IPS DF 4.7 (cell line): ENCODE data around the gene PAX9.
"Not testable (repeated sequence)": the region's sequence is repeated elsewhere in the genome, so short reads cannot be mapped to it uniquely, and the experiment has no call there.

Experiments used
- DNase-seq: peaks from one replicate; pipeline ENCODE4 v3.0.0-alpha.2; 2013; ENCODE audit warnings: low spot score; ENCODE audit errors: extremely low read depth

The PAX9 gene

GRCh38 chr14:36672095-36672494, 10.4 kb downstream of the PAX9 start:
- no peak for DNase-seq

DNA sequence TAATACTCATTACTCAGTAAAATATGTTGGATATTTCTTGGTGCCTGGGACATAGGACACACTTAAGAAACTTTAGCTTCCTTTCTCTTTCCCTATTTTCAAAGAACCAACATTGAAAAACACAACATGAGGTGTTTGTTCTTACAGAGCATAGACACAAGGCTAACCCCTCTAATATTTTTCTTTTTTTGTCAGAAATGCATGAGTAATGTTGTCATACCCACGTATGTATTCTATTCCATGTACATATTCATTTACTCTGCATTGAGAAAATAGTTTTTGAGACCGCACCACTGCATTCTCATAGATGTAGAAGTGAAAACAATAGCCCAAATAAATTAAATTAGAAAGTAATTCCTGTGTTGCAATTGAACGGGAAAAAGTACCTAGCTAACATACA, 13.0 kb downstream of the PAX9 start:
- DNase-seq, result no peak

GRCh38 chr14:36675581-36675980, 13.9 kb downstream of the PAX9 start:
- no peak for DNase-seq

DNA sequence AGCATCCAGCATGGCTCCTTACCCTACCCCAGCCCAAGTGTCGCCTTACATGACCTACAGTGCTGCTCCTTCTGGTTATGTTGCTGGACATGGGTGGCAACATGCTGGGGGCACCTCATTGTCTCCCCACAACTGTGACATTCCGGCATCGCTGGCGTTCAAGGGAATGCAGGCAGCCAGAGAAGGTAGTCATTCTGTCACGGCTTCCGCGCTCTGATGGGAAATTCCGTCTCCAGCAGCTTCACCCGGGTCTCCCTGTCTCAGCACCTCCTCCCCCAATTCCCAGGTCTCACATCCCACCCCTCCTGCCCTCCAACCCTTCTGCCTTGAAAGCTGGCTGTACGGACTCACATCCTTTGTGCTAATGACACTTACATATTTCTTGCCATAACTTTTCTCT, 14.6 kb downstream of the PAX9 start:
- no peak for DNase-seq

DNA sequence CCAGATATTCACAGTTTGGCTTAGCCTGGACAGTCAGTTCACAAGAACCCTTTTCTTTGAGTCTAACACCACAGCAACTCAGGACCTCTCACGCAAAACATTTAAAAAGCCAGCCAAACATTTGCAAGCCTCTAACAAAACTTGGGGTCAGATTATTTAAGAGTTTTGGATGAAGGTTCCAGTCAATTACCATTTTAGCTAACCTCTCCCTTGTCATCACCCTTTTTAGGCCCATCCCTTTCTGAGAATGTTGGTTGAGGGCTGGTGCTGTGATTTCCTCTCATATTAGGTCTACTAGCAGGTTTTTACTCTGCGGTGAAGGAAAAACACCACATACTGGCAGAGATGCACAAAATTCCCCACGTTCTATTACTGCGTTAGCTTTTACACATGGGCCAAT, 20.7 kb downstream of the PAX9 start:
- no peak for DNase-seq

- DNase-seq, result no peak
Measured at GRCh38 chr14:36683083-36683724, 21.5 kb downstream of the PAX9 start.

- no peak for DNase-seq
Measured at GRCh38 chr14:36684946-36685345, 23.3 kb downstream of the PAX9 start.

GRCh38 chr14:36690311-36691040, 28.8 kb downstream of the PAX9 start:
- DNase-seq, result no peak

GRCh38 chr14:36699420-36699819, 37.8 kb downstream of the PAX9 start:
- not testable (repeated sequence) for DNase-seq

DNA sequence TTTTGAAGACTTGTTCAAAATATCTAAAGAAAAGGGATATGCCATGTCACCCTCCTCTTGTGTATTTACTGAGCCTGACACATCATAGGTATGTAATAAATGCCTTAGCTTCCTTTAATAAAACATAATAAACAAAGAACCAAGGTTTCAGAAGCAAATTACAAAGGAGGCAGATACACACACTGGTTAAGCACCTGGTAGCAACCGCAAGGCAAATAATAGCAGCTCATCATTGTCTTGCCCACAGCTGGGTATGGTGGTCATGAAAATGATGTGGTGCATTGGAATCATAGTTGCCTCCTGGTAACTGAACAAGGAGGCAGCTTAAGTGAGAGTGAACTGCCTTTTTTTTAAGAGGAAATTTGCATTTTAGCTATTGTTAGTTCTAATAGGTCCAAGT, 39.0 kb downstream of the PAX9 start:
- no peak for DNase-seq

GRCh38 chr14:36701132-36701531, 39.5 kb downstream of the PAX9 start:
- no peak for DNase-seq

- DNase-seq, result no peak
Measured at GRCh38 chr14:36702474-36702873, 40.8 kb downstream of the PAX9 start.

DNA sequence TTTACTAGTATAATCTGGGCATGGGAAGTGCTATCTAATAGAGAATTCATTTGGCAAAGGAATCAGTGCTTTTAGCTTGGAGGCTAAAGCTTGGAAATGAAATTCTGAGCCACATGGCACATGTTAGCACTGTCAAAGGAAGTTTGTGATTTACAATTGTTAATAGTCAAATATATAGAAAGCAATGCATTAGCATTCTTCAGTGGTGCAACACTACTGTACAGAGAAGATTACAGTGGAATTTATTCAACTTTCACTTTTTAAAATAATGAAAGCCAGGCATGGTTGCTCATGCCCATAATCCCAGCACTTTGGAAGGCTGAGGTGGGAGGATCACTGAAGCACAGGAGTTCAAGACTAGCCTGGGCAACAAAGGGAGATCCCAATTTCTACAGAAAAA, 45.9 kb downstream of the PAX9 start:
- no peak for DNase-seq

DNA sequence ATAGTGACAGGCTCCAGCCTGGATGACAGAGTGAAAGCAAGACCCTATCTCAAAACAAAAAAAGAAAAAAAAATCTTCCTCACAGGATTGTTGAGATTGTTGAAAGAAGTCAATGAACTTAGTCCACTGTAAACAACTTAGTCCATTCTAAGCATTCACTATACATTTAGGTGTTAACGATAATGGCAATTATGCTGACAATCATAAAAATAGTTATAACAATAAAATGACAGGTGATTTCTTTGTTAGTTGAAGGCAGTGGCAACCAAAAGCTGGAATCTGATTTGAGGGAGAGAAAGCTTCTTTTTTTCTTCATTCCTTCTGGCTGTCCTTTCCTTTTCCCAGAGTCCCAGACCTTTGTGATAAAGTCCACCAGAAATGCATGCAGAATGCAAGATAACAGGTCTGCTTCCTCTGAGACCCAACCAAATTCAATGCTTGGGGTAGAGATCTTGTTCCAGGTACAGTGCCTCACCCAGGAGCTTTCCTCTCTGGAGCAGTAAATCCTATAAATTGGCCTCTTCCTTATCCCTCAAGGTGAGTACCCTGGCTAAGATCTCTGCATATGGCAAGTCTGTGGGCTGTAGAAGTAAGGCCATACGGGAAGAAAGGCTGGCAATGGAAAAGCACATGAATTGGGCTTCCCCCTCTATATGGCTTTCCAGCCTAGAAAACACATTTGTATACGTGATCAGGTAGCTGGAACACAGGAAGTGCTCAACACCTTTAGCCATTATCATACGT, 52.5 kb downstream of the PAX9 start:
- DNase-seq, result no peak

DNA sequence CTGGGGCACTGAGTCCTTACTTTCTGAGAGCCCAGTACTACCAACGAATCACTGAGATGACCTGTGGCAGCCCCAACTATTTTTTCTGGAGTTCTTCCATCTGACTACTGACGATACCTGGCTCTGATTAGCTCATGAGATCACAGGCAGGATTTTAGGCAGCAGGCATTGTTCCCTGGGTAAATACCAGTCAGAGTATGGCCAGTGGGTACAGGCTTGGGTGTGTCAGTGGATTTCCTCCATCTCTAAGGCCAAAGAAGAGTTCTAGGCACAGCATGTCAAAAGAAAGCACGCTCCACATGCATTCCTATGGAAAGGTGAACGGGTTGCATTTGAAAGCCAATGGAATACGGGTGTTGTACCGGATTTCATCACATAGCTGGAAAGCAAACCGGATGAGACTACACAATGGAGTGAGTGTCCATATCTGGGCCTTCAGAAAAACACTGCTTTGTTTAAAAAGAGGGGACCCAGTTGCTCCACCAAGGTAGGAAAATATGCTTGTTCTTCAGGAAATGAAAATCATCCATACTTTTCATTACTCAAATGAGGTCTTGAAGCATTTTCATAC, 55.0 kb downstream of the PAX9 start:
- no peak for DNase-seq

GRCh38 chr14:36717363-36717762, 55.7 kb downstream of the PAX9 start:
- DNase-seq, result no peak

GRCh38 chr14:36718216-36718615, 56.6 kb downstream of the PAX9 start:
- no peak for DNase-seq

DNA sequence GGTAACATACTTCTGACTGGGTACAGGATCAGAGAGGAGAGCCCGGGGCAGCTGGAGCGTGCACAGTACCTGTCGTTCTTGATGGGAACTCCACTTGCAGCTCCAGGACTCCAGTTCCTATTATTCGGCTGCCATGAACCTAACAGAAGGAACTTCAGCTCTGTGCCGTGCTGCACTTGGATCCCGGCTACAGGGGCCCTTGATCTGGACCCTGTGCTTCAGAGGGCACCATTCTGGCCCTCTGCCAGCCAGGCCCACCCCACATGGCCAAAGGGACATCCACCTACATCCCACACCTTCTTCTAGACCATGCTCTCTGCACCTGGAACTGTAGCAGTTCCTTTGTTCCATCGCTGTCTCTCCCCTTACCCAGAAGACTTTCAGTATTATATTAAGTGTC, 58.2 kb downstream of the PAX9 start:
- no peak for DNase-seq

DNA sequence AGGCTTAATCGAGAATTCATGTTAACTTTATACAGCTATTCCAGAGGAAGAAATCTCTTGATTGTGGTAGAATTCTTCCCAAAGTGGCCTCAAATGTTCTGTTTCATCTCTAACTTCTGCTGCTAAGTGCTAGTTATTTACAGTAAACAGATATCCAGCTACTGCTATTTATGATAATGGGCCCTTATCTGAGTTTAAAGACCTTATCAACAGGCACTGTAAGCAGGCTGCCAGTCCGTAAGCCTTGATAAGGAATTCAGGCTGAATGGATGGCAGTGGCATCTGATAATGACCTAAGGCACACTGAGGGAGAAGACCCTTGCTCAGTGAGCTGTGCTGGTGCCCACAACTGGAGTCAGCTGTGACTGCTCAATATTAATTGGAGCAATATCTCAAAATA, 59.0 kb downstream of the PAX9 start:
- no peak for DNase-seq

DNA sequence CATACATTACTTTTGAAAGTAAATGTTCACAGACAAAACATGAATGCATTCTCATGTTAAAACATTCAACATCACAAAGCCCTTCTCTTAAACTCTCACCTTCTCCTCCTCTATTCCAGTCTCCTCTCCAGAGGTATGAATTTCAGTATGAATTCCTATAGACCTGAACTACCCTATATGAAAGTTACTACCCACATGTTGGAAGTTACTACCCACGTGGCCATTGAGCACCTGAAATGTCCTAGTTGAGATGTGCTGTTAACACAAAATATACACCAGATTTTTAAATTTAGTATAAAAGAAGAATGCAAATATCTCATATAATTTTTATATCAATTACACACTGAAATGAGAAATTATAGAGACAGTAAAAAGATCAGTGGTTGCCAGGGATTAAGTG, 60.2 kb downstream of the PAX9 start:
- no peak for DNase-seq

DNA sequence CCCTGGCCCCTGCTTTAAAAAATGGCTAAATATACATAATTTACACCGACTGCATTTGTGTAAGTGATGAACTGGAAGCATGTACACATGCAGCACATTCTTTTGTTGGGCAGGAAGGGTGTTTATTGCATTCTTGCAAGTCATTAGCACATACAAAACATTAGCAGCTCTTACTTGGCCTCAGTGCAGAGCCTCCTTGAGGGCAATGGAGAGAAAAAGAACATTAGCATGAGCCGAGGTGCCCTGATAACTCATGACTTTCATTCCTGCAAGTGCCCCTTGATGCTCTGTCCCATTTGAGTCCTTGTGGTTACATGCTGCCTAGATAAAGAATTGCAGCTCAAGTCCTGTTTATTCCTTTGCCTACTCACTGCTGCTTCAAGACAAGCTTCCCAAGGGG, 61.9 kb downstream of the PAX9 start:
- DNase-seq, result no peak

DNA sequence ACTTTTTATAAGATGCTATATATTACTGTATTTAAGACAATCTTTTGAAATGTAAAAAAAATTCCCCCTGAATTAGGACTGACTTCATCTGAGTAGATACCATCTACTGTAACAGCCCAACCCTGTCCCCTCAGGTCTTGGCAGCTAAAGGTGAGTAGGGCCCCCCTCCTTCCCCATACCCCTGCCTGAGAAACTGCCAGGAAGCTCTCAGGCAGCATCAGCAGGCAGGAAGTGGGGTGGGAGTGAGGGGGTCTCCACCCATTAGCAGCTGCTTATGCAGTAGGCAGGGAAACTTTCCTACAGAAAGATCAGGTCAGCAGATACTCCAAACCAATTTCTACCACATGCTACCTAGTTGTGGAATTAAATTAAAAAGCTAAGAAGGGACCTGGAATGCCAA, 62.5 kb downstream of the PAX9 start:
- no peak for DNase-seq
